ENCODE measurements around the gene DSE. TPM values are rescaled to one million over a fixed set of nuclear protein-coding genes. Genes with fewer than 3 reads are reported as not detected.

The DSE gene
- polyA plus RNA-seq, 1 experiment: 109 TPM

DNA sequence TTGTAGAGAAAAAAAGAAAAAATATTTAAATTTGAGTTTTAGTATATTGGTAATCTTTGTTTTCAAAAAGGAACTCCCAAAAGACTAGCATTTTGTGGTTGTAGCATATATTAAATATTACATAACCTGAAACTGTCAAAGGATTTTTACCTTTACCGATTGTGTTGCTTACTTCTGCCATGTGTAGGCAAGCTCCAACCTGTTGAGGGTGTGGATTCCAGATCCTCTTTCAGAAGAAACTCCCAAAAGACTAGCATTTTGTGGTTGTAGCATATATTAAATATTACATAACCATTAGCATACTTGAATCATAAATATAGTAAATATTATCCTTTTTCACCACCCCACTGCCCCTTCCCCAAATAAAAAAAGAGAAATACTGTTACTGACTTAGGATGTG lies 3.2 kb downstream of the DSE start:
- CTCF ChIA-PET: interaction anchor here (1.0 to 2.4 kb wide), 2 partner anchors 11 to 86 kb away, joined by 3 to 8 read pairs; no protein-coding TSS in a partner anchor

DNA sequence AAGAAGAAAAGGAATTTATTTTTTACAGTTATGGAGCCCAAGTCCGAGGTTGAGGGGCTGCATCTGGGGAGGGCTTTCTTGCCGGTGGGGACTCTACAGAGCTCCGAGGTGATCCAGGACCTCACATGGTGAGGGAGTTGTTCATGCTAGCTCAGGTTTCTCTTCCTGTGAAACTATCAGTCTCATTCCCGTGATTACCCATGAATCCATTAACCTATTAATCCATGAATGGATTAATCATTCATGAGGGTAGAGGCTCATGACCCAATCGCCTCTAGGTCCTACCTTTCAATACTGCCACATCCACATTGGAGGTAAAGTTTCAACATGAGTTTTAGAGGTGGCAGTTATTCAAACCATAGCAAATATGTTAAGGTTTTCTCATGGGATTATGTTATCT lies 3.8 kb downstream of the DSE start:
- TF ChIP-seq, protein P1, sequence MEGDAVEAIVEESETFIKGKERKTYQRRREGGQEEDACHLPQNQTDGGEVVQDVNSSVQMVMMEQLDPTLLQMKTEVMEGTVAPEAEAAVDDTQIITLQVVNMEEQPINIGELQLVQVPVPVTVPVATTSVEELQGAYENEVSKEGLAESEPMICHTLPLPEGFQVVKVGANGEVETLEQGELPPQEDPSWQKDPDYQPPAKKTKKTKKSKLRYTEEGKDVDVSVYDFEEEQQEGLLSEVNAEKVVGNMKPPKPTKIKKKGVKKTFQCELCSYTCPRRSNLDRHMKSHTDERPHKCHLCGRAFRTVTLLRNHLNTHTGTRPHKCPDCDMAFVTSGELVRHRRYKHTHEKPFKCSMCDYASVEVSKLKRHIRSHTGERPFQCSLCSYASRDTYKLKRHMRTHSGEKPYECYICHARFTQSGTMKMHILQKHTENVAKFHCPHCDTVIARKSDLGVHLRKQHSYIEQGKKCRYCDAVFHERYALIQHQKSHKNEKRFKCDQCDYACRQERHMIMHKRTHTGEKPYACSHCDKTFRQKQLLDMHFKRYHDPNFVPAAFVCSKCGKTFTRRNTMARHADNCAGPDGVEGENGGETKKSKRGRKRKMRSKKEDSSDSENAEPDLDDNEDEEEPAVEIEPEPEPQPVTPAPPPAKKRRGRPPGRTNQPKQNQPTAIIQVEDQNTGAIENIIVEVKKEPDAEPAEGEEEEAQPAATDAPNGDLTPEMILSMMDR (IDR thresholded peaks at IDR 0.05; ENCODE audit: insufficient read depth, low read depth, low read length): no peak
- no peaks in the 10 kb centered on the region for H3K27me3 ChIP-seq (ENCODE audit: control insufficient read depth, insufficient read depth, low read length)
- H3K36me3 ChIP-seq (ENCODE audit: control insufficient read depth, insufficient read depth, low read length): no peaks in the 10 kb centered on the region
- H3K4me3 ChIP-seq (ENCODE audit: low read depth, low read length): no peak overlapping the region
- ChIA-PET CTCF (interaction anchor here (1.0 to 2.4 kb wide), 2 partner anchors 10 to 87 kb away, joined by 3 to 8 read pairs; no protein-coding TSS in a partner anchor), POLR2A (no interaction called here)
- DNase-seq (ENCODE audit: low read depth): no peak

More for the DNA sequence above, 3.2 kb downstream of the DSE start:
- no peaks in the 10 kb centered on the region for H3K27me3 ChIP-seq (ENCODE audit: control insufficient read depth, insufficient read depth, low read length)
- POLR2A ChIA-PET: no interaction called here
- H3K36me3 ChIP-seq (ENCODE audit: control insufficient read depth, insufficient read depth, low read length): no peaks in the 10 kb centered on the region
- DNase-seq (ENCODE audit: low read depth): no peak
- TF ChIP-seq, protein P1 (IDR thresholded peaks at IDR 0.05; ENCODE audit: insufficient read depth, low read depth, low read length): no peak
- H3K4me3 ChIP-seq (ENCODE audit: low read depth, low read length): no peak overlapping the region

DNA sequence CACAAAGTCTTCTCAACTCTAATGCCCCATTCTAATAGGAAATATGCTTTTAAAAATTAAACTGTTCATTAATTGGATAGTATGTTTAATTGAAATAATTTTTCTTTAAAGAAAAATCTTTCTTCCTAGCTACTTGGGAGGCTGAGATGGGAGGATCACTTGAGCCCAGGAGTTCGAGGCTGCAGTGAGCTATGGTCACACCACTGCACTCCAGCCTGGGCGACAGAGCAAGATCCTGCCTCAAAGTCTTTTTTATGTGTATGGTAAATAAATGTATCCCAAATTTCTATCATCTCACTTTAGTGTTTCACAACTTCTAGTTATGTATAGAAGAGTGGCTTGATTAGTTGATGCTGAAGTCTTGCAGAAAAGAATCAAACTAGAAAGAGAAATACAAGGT lies 4.5 kb downstream of the DSE start:
- Histone ChIP-seq H3K27me3 (ENCODE audit: control insufficient read depth, insufficient read depth, low read length) (no peaks in the 10 kb centered on the region), H3K4me3 (ENCODE audit: low read depth, low read length) (no peak overlapping the region), H3K36me3 (ENCODE audit: control insufficient read depth, insufficient read depth, low read length) (no peaks in the 10 kb centered on the region)
- POLR2A ChIA-PET: no interaction called here
- DNase-seq (ENCODE audit: low read depth): no peak
- CTCF ChIA-PET: no interaction called here
- TF ChIP-seq, protein P1 (IDR thresholded peaks at IDR 0.05; ENCODE audit: insufficient read depth, low read depth, low read length): no peak

DNA sequence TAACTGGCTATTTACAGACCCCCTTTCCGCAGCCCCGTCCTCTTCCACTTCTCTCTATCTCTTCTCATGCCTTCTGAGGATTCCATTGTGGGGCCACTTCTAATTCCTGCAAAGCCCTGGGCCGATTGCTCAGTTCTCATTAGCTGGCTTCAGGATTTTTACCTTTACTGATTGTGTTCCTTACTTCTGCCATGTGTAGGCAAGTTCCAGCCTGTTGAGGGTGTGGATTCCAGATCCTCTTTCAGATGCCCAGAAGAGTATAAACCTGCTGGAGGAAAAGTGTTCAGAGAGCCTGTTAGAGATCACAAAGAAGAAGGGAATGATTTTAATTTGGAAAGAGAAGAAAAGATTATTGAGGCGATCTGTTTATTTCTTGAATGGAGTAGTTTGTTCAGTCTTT lies 5.4 kb downstream of the DSE start:
- ChIA-PET CTCF (no interaction called here), POLR2A (no interaction called here)
- no peaks in the 10 kb centered on the region for H3K36me3 ChIP-seq (ENCODE audit: control insufficient read depth, insufficient read depth, low read length)
- H3K4me3 ChIP-seq (ENCODE audit: low read depth, low read length): no peak overlapping the region
- TF ChIP-seq, protein P1 (IDR thresholded peaks at IDR 0.05; ENCODE audit: insufficient read depth, low read depth, low read length): no peak
- H3K27me3 ChIP-seq (ENCODE audit: control insufficient read depth, insufficient read depth, low read length): no peaks in the 10 kb centered on the region
- no peak for DNase-seq (ENCODE audit: low read depth)

DNA sequence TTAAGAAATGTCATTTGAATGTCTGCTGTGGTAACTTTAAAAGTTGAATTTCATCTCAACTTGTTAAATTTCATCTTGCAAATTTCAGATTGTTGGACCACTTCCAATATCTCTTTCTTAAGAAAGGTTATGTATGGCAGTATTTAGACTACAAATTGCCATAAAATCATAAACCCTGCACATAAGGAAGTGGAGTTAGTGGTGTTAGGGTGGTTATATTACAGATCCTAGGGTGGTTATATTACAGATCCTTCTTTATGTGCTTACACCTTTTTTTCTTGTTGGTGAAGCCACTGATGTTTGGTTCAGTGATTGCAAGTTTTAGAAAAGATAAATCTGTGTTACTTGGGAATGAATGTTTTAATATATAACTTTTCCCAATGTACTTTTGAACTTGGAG lies 9.0 kb downstream of the DSE start:
- TF ChIP-seq, protein P1 (IDR thresholded peaks at IDR 0.05; ENCODE audit: insufficient read depth, low read depth, low read length): no peak
- H3K27me3 ChIP-seq (ENCODE audit: control insufficient read depth, insufficient read depth, low read length): no peaks in the 10 kb centered on the region
- ChIA-PET CTCF (no interaction called here), POLR2A (no interaction called here)
- H3K4me3 ChIP-seq (ENCODE audit: low read depth, low read length): no peak overlapping the region
- DNase-seq (ENCODE audit: low read depth): no peak
- H3K36me3 ChIP-seq (ENCODE audit: control insufficient read depth, insufficient read depth, low read length): no peaks in the 10 kb centered on the region
